Transverse colon (tissue), 3 donors: ENCODE results near the gene CYB5D1.

Experiments used
- EP300 ChIP-seq: sonication (generic); formaldehyde crosslinking; IDR thresholded peaks from one replicate; pipeline ENCODE4 v1.6.1; 2017; ENCODE audit warnings: antibody characterized with exemption, low read depth
- TF ChIP-seq, protein P1 (sequence below), 5 experiments: fragments of 200-600 bp in 3 of 5; fragments of 450-650 bp in 2 of 5; sonication (generic) in 3 of 5; IDR thresholded peaks; 1 replicate in 2 of 5; 2 replicates in 3 of 5; pipeline ENCODE4 v1.5.1; 2016 to 2017; ENCODE audit warnings: antibody characterized with exemption in 5 of 5, inconsistent platforms in 3 of 5, mild to moderate bottlenecking in 2 of 5, moderate library complexity in 1 of 5

DNA sequence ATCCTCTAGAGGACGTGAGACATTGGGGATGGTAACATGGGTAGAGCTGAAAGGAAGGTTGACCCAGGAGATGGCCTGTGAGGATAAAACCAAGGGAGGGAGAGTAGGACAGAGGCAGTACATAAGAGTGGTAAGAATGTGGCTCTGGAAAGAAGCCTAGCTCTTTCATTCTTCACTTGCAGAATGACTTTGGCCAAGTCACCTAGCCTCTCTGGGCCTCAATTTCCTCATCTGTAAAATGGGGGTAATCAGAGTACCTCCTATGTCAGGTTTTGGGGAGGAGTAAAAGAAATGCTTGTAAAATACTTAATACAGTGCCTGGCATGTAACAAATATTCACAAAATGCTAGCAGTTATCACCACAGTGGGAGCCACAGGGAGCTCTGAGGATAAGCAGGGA, 16.9 kb upstream of the CYB5D1 start:
- TF ChIP-seq, protein P1, sequence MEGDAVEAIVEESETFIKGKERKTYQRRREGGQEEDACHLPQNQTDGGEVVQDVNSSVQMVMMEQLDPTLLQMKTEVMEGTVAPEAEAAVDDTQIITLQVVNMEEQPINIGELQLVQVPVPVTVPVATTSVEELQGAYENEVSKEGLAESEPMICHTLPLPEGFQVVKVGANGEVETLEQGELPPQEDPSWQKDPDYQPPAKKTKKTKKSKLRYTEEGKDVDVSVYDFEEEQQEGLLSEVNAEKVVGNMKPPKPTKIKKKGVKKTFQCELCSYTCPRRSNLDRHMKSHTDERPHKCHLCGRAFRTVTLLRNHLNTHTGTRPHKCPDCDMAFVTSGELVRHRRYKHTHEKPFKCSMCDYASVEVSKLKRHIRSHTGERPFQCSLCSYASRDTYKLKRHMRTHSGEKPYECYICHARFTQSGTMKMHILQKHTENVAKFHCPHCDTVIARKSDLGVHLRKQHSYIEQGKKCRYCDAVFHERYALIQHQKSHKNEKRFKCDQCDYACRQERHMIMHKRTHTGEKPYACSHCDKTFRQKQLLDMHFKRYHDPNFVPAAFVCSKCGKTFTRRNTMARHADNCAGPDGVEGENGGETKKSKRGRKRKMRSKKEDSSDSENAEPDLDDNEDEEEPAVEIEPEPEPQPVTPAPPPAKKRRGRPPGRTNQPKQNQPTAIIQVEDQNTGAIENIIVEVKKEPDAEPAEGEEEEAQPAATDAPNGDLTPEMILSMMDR (IDR thresholded peaks at IDR 0.05) = no peak
- TF ChIP-seq EP300 = no peak
